UCSD-AML1 (cell line): ENCODE measurements around the gene MRPS2.
"Not testable (repeated sequence)": the region's sequence is repeated elsewhere in the genome, so short reads cannot be mapped to it uniquely, and the experiment has no call there.

Source experiments
- DNase-seq: peaks from one replicate; lab custom pipeline; 2025; ENCODE audit not compliant: unreplicated experiment; lab: John Stamatoyannopoulos, UW

The MRPS2 gene

DNA sequence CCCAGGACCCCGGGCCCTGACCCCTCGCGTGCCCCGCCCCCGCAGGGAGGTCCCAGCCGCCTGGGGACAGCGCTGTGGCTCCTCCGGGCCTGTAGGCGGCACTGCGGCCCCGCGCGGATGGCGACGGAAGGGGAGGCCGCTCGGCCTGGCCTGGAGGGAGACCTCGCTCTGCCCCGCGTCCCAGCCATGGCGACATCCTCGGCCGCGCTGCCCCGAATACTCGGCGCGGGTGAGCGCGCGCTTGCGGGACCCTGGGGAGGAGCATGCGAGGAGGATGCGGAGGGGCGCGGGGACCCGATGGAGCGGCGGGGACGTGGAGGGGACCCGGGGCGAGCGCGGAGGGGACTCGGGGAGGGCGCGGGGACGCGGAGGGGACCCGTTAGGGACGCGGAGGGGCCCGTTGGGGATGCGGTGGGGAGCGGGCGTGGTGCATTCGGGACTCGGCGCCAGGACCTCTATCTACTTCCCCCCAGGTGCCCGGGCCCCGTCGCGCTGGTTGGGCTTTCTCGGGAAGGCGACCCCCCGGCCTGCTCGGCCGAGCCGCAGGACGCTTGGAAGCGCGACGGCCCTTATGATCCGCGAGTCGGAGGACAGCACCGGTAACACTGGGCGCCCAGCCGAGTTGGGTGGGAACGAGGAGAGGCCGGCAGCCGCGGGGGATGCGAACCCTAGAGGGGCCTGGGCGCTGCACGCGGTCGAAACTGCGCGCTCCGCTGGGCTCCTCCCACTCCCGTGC, at the start of gene MRPS2:
Gene MRPS2, plus strand, starts transcription at position 158 of the 736 bp plus-strand sequence. Its CDS starts 29 bp downstream, at position 187.
- DNase-seq, result peak; percentile 90

DNA sequence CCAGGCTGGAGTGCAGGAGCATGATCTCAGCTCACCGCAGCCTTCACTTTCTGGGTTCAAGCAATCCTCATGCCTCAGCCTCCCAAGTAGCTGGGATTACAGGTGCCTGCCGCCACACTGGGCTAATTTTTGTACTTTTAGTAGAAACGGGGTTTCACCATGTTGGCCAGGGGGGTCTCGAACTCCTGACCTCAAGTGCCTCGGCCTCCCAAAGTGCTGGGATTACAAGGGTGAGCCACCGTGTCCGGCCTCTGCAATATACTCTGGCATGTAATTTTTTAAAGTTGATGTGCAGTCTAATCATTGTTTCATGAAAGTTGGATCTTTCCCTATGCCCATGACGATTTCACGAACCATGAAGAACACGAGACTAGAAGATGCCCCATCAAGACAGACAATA, 49.5 kb upstream of the MRPS2 start:
- DNase-seq, result no peak

DNA sequence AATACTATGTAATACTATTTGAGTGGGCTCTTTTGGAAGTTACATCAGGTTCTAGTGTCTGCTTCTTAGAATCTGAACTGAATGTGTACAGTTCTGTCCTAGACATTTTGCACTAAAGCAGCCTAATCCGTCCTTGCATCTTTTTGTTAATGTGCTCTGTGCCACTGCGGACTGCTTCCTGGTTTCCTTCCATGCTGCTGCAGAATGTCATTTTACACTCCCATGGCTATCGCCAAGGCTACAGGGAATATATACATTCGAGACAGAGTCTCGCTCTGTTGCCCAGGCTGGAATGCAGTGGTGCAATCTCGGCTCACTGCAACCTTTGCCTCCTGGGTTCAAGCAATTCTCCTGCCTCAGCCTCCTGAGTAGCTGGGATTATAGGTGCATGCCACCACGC, 48.6 kb upstream of the MRPS2 start:
- DNase-seq, result not testable (repeated sequence)

DNA sequence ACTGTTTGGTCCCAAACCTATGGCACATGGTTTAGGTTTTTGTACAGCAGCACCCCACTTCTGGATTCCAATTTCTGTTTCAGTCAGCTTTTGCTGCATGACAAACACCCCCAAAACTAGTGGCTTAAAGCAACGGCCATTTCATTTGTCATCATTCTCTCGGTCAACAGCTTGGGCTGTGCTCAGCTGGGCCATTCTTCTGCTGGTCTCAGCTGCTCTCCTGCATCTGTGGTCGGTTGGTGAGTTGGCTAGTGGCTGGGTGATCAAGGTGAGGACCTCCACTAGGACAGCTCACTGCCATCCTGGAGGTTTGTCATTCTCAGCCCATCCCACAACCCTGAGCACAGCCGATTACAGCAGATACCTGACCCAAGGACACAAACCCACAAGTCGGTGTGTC, 45.7 kb upstream of the MRPS2 start:
- DNase-seq, result no peak

DNA sequence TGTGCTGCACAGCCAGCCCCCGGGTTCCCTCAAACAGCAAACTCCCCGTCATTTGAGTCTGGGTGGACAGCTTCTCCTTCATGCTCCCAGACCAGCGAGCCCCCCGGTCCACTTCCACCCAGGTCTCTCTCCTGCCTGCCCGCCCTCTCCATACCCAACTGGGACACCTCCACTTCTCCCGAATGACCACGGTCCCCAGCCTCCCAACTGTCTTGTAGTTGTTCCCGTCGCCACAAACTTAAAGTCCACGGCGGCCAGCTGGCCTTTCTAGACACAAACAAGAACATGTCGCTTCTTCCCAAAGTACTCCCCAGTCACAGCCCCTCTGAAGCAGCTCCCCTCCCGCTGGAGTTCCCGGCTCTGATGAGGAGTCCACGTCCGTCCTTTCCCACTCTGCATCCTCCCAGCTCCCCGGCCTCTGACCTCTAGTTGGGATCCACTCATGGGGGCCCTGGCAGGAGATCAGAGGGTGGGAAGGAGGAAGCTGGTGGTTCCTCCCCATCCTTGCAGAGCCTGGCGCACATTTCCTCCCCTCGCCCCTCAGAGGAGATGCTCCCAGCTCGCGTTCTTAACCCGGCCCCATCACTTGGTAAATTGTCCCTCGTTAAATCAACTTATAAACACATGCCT, 45.0 kb upstream of the MRPS2 start:
- no peak for DNase-seq

DNA sequence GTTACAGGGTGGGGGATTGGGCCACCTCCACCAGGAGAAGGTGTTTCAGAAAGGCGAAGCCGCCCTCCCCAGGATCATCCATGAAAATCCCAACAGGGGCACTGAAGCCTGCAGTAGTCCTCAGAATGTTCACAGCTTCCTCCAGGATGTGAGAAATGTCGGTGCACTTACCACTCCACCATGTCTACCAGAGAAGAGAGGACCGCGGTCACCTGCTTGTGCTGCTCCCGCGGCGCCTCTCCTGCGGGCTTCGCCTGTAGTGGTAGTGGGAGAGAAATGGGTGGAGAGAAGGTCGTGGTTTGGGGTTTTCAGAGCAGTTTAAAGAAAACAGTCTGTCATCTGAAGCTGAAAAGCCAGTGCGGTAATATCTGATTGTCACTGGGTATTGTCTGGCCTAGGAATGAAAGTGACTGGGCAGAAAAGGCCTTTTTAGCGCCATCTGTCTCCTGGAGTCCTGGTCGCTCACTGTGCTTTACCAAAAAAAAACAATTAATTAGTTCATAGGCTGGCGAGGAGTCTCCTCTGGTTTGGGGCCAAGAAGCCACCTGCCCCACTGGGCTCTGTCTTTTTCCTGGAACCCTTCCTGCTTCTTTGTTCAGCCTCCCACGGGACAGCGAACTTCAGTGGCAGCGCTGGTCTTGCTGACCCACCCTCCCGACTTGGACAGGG, 43.9 kb upstream of the MRPS2 start:
- no peak for DNase-seq

DNA sequence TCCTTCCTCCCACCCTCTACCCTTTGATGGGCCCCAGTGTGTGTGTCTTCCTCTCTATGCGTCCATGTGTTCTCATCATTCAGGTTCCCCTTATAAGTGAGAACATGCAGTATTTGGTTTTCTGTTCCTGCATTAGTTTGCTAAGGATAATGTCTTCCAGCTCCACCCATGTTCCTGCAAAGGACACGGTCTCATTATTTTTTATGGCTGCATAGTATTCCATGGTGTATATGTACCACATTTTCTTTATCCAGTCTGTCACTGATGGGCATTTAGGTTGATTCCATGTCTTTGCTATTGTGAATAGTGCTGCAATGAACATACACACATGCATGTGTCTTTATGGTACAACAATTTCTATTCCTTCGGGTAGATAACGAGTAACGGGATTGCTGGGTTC, 42.0 kb upstream of the MRPS2 start:
- not testable (repeated sequence) for DNase-seq

DNA sequence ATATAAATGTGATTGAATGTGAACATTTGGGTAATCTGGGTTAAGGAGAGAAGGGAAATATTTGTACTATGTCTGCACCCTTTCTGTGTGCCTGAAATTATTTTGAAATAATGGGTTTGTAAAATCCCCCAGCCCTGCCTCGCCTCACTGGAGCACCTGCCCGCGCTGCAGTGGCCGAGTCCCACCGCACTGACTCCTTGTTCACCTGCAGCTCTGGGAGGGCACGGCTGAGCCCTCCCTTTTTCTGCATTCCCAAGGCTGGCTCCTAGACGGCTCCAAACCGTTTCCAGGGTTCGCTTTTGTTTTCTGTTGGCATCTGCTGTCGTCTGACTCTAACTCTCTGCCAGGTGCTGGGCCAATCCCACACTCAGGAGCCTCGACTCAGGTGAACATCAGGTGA, 38.5 kb upstream of the MRPS2 start:
- no peak for DNase-seq

DNA sequence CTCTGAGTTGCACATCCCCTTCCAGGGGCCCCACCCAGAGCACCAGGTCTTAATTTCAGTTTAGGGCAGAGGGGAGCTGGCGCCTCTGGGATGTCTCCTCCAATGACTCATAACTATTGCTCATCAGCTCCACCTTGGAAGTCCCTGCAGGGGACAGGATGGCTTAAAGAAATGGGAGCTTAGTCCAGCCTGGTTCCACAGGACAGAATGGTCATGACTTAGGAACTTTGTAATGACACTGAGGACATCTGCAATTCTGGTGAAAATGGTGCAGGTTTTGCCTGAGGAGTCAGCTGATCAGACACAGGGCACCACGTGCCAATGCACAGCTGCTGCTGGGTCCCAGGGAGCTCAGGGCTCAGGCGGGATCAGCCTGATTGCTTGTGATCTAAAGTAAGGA, 37.3 kb upstream of the MRPS2 start:
- no peak for DNase-seq

DNA sequence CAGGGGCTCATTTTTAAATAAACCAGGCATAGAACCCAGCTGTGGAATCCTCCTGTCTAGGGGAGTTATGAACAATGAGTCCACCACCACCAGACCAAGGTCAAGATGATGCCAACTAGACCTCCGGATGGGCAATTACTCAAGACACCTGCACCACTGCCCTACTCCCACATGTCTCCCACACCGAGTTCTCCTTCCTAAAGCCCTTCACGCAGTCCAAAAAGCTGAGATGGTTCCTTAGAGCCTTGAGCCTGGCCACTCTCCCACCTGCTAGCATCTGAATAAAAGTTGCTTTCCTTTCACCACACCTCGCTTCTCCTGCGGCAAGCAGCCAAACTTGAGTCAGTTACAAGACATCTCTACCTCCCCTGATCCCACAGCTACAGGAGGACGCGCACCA, 36.3 kb upstream of the MRPS2 start:
- DNase-seq, result no peak

DNA sequence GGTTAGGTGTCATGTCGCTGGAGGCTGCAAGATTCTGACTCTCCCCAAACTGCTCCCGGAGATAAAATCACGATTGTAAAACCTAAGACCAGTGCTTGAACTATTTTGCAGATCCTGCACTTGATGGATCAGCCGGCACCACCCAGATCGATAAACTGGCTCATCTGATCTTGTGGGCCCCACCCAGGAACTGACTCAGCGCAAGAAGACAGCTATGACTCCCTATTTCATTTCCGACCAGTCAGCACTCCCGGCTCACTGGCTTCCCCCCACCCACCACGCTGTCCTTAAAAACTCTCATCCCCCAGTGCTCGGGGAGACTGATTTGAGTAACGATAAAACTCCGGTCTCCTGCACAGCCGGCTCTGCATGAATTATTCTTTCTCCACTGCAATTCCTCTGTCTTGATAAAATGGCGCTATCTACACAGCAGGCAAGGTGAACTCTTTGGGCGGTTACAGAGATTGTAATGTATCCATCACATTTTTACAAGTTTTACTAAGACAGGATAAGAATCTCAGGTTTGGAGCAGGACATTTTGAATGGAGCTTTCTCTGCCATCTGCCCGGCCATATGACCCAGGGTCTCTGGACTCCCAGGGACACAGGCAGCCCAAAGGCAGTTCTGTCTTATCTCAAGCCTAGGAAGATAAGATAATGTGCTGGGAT, 31.5 kb upstream of the MRPS2 start:
- DNase-seq, result peak; percentile 17

DNA sequence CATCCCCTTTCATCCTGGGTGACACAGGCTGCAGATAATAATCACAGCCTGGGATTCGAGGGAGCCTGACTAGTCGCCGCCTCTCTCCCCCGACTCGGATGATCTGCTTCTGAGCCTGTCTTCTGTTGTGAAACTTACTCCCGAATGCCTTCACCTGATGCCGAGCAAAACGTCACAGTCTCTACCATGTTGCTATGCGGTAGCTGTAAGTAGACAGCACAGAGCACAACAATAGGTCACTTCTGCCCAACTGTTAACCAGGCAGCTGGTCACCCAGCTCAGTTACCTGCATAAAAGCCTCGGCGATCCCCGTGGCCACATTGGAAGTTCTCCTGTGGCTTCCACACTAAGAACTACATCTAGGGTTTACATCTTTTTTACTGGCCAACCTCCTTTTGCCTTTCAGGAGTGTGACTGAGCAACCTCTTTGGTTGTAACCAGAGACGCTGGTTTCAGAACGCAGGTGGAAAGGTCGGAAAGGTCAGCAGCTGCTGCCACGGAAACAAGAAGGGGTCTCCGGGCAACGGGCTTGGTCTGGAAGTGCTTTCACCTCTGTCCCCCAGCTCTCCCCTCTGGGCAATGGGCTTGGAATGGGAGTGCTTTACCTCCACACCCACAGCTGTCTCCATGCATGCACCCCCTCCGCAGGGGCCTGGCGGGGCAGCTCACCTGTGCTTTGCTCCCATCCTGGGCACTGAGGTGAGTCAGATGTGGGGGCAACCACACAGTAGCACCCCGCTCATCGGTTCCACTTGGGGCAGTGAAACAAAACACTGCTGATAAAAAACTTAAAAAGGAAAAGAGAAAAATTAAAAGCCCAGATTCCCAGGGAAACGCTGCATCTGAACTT, 28.5 kb upstream of the MRPS2 start:
- no peak for DNase-seq

DNA sequence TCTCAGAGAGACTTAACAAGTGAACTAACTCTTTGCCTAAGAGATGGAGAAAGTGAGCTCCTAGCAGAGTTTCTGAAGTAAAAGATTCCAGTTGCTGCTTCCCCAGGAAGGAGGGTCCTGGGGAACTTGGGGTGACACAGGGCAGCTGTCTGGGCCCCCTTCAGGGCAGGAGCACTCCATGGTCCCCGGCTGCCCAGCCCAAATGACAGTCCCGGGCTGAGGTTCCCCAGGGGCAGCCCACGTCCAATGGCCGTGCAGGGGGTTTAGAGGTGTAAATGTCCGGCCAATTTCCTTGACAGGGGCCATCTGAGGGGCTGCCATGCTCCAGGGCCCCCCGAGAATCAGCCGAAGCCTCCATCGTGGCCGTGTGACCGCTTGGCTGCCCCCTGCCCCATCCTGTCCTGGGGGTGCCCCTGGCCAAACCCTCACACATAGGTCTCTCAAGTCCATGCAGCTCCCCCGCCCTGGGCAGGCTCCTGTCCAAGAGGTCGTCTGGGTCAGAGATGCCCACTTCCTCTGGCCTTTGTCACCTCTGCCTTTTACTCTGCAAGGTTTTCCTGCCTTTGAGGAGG, 26.4 kb upstream of the MRPS2 start:
- DNase-seq, result no peak

DNA sequence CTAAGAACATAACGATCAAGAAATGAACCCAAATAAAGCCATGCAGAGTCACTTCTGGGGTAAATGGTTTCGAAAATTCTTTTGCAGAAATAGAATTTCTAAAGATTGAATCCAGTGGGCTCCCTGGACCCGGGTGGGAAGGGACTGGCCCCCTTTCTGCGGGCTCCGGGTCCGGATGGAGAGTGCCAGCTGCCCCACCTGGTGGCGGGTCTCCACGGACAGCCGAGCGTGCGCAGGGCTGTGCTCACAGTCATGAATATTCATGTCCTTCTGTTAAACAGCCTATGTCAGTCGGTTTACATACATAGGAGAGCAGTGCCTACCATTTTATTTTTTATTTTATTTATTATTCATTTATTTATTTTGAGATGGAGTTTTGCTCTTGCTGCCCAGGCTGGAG, 25.6 kb upstream of the MRPS2 start:
- DNase-seq, result peak; percentile 23

DNA sequence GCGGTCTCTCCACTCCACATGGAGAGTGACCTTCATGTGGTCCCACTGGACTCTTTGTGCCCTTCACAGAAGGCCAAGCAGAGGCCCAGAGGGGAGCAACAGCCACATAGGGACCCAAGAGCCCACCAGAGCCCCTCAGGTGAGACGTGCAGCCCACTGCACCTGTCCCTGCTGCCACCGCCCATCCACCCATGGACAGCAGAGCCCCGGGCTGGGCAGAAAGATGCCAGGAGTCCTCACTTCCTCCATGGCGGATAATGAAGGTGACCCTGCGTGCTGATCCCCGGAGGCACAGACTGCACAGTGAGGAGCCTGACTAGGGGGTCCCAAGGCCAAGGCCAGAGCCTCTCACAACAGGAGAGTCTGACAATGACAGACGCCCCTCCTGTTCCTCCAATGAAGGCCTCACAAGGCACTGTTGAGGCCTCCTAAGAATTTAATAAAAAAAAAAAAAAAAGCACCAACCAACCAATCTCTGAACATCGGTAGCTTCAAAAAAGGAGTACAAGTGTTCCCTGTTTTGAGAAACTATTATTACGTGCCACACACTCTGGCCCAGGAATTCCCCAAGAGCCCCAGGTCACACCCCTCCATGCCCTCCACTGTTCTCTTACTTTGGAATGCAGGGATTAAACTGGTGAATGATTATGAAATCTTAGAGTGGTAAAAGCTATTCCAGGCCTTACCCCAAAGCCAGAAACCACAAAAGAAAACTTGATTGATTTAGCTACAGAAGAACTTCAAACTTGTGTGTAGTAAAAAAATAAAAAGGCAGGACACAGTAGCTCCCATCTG, 23.7 kb upstream of the MRPS2 start:
- DNase-seq, result no peak

DNA sequence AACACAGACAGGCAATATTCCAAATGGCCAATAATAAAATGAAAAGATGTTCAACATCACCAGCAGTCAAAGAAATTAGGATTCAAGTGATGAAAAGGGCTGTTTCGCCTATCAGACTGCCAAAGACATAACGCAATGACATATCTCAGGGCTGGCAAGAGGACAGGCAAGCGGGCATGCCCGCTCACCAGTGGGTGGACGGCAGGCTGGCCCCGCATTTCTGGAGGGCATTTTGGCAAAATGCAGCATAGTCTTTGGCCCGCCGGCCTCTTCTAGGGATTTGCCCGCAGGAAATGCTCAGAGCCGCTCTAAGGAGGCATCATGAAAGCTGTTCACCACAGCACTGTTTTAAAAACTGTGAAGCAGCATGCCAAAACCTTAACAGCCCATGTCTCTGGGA, 22.3 kb upstream of the MRPS2 start:
- DNase-seq, result no peak

DNA sequence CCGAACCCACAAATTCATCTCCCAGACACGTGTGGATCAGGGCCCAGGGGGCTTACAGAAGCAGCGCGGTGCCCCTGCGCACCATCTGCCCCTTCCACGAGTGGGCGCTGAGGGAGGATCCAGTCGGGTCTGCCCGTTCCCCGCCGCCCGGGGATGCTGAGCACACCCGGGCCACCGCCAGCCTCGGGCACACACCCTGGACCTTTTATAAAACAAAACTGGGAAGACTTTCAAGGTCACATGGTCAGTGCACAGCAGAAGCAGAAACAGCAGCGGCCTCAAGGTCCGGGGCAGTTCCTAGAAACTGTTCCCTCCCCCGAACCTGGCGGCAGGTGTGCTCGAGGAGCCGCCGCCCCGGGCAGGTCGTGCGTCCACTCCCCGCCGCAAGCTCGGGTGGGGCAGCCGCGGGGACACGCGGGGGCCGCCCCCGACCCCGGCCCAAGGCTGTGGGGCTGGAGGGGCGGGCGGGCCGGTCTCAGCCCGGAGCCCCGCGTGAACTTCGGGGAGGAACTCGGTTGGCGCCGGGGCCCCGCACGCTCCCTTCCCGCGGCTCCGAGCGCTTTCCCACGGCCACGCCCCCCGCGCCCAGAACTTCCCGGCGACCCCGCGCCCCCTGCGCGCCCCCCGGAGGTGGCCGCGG, 21.5 kb upstream of the MRPS2 start:
- DNase-seq, result peak; percentile 39

DNA sequence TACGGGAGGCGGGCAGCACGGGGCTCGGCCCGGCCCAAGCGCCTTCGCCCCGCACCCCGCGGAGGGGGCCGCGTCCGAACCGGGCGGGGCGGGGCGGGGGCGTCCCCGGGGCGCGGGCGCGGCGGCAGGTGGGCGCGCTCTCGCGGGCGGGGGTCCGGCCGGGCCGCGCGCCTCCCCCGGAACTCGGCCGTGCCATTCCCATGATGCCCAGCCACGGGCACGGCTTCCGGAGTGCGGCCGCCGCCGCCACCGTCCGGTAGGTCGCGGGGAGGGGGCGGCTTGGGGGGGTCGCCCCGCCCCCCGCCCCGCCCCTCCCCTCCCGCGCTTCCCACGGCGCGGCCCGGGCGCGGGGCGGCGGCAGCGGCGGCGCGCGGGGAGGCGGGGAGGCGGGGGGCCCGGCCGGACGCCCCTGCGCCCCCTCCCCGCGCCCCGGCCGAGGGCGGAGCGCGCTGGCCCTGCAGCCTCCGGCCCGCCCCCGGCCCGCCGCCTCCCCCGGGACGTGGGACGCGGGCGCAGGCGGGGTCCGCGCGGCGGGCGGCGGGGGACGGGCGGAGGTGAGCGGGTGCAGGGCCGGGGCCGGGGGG, 20.9 kb upstream of the MRPS2 start, which contains the start of gene PPP1R26:
Gene PPP1R26, plus strand, starts transcription at position 314 of the 584 bp plus-strand sequence. CDS start 4,729 bp downstream, outside the sequence.
- DNase-seq, result peak; percentile 22
